Measurements from ENCODE around the gene PGAM2. TPM values are rescaled to one million over a fixed set of nuclear protein-coding genes. Genes with fewer than 3 reads are reported as not detected.

PGAM2 gene
- total RNA-seq, 1 experiment from 2014 or later = 8.7 TPM

GRCh38 chr7:44086627-44087026 is 21.3 kb upstream of the PGAM2 start:
- H3K27ac Mint-ChIP-seq = no peak overlapping the region

More at GRCh38 chr7:44086627-44087026, 21.3 kb upstream of the PGAM2 start:
- no peak overlapping the region for H3K56ac ChIP-seq (ENCODE audit: insufficient read length, low read depth, low read length)
- no peak overlapping the region for H3K9ac ChIP-seq (ENCODE audit: extremely low read depth, insufficient read length, low read length)
- DNase-seq = no peak
- no peaks in the 10 kb centered on the region for H3K4me1 ChIP-seq (ENCODE audit: insufficient read depth, low read length)
- no peak overlapping the region for H3K27ac ChIP-seq (ENCODE audit: insufficient read length, low read depth, low read length)
- Mint-ChIP-seq H3K4me3 (no peak overlapping the region), H3K9me3 (no peaks in the 10 kb centered on the region; a peak in 1 of 5 replicates), H3K4me1 (peaks cover 5 to 16% of the 10 kb centered on the region in 2 experiments; a peak in 3 of 4 replicates), H3K27me3 (ENCODE audit: low read depth) (peaks cover 29% of the 10 kb centered on the region), H3K36me3 (ENCODE audit: insufficient read depth in 1 of 3, low read depth in 3 of 3) (no peaks in the 10 kb centered on the region)
- H4K91ac ChIP-seq (ENCODE audit: insufficient read length, low read depth, low read length) = no peak overlapping the region
- no peak overlapping the region for H2BK15ac ChIP-seq (ENCODE audit: low read depth, low read length)
- no CpG with 5 or more reads among the region's 3 CpGs for WGBS (ENCODE audit: extremely low coverage, insufficient read length, low lambda C conversion rate)
- H3K79me1 ChIP-seq (ENCODE audit: insufficient read depth, low read depth, low read length, poor library complexity, severe bottlenecking) = no peaks in the 10 kb centered on the region
- H3K79me2 ChIP-seq (ENCODE audit: insufficient read depth, low read length) = no peaks in the 10 kb centered on the region
- no peak overlapping the region for H3K4ac ChIP-seq (ENCODE audit: low read depth, low read length)
- H3K23me2 ChIP-seq (ENCODE audit: insufficient read length, low read depth, low read length, poor library complexity, severe bottlenecking) = no peaks in the 10 kb centered on the region
- no peak overlapping the region for H4K5ac ChIP-seq (ENCODE audit: insufficient read length, low read depth, low read length)
- no peak overlapping the region for H3K14ac ChIP-seq (ENCODE audit: insufficient read depth, low read length)
- H2BK5ac ChIP-seq (ENCODE audit: insufficient read length, low read length) = no peak overlapping the region
- H3K4me2 ChIP-seq (ENCODE audit: insufficient read depth, insufficient read length, low read length) = no peak overlapping the region
- H2AFZ ChIP-seq (ENCODE audit: low read length) = no peak overlapping the region
- H2AK5ac ChIP-seq (ENCODE audit: insufficient read length, low read length) = no peak overlapping the region
- H4K20me1 ChIP-seq (ENCODE audit: control insufficient read depth, insufficient read depth, insufficient read length) = no peaks in the 10 kb centered on the region
- no peaks in the 10 kb centered on the region for H3K9me3 ChIP-seq (ENCODE audit: control insufficient read depth, low read depth, low read length)
- H3K27me3 ChIP-seq (ENCODE audit: insufficient read depth, low read length) = no peaks in the 10 kb centered on the region; the same call in 1 of the 2 replicates
- TF ChIP-seq, protein P1, sequence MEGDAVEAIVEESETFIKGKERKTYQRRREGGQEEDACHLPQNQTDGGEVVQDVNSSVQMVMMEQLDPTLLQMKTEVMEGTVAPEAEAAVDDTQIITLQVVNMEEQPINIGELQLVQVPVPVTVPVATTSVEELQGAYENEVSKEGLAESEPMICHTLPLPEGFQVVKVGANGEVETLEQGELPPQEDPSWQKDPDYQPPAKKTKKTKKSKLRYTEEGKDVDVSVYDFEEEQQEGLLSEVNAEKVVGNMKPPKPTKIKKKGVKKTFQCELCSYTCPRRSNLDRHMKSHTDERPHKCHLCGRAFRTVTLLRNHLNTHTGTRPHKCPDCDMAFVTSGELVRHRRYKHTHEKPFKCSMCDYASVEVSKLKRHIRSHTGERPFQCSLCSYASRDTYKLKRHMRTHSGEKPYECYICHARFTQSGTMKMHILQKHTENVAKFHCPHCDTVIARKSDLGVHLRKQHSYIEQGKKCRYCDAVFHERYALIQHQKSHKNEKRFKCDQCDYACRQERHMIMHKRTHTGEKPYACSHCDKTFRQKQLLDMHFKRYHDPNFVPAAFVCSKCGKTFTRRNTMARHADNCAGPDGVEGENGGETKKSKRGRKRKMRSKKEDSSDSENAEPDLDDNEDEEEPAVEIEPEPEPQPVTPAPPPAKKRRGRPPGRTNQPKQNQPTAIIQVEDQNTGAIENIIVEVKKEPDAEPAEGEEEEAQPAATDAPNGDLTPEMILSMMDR (conservative IDR thresholded peaks at IDR 0.05) = no peak
- no peak overlapping the region for H2BK12ac ChIP-seq (ENCODE audit: insufficient read length, low read depth, low read length)
- H2BK20ac ChIP-seq (ENCODE audit: low read depth, low read length, poor library complexity, severe bottlenecking) = no peak overlapping the region
- H4K8ac ChIP-seq (replicated peaks; ENCODE audit: insufficient read length, low read depth, low read length) = no peak overlapping the region
- H2BK120ac ChIP-seq (ENCODE audit: low read depth, low read length, poor library complexity, severe bottlenecking) = no peak overlapping the region
- no peak overlapping the region for H3K23ac ChIP-seq (ENCODE audit: insufficient read length, low read depth, low read length)
- no peak overlapping the region for H3T11ph ChIP-seq (ENCODE audit: low read length)
- H3K18ac ChIP-seq (ENCODE audit: insufficient read length, low read depth, low read length) = no peak overlapping the region

Measured in H9 (cell line).